ENCODE data around the gene TPI1.

TPI1 gene

GRCh38 chr12:6867413-6868210 is at the start of gene TPI1:
TPI1 (plus strand) TSS chr12:6867531; CDS start chr12:6867567, 36 bp downstream.
- DNase-seq = peak; percentile 27

- DNase-seq = no peak
These were observed 49.6 kb upstream of the TPI1 start for GRCh38 chr12:6817662-6818157.

GRCh38 chr12:6818222-6818621 is 49.1 kb upstream of the TPI1 start:
- no peak for DNase-seq

GRCh38 chr12:6818645-6819044 is 48.7 kb upstream of the TPI1 start:
- DNase-seq = no peak

GRCh38 chr12:6819106-6820030 is 48.0 kb upstream of the TPI1 start:
- DNase-seq = no peak

GRCh38 chr12:6820166-6820565 is 47.2 kb upstream of the TPI1 start:
- DNase-seq = no peak

GRCh38 chr12:6821591-6822425 is 45.5 kb upstream of the TPI1 start, which contains the start of gene GPR162:
GPR162 (plus strand) TSS chr12:6821821; CDS start chr12:6823899, 2,078 bp downstream.
- DNase-seq = peak; percentile 36

- DNase-seq = no peak
These were observed 44.8 kb upstream of the TPI1 start for GRCh38 chr12:6822426-6823135.

GRCh38 chr12:6823182-6824084 is 43.9 kb upstream of the TPI1 start:
- DNase-seq = no peak

- no peak for DNase-seq
These were observed 43.1 kb upstream of the TPI1 start for GRCh38 chr12:6824085-6824775.

- DNase-seq = no peak
These were observed 42.4 kb upstream of the TPI1 start for GRCh38 chr12:6824901-6825381.

GRCh38 chr12:6825398-6826124 is 41.8 kb upstream of the TPI1 start:
- peak; percentile 63 for DNase-seq

GRCh38 chr12:6826125-6826733 is 41.1 kb upstream of the TPI1 start:
- no peak for DNase-seq

- no peak for DNase-seq
These were observed 40.4 kb upstream of the TPI1 start for GRCh38 chr12:6826734-6827436.

- peak; percentile 85 for DNase-seq
These were observed 39.9 kb upstream of the TPI1 start for GRCh38 chr12:6827437-6827911.

- no peak for DNase-seq
These were observed 39.1 kb upstream of the TPI1 start, which contains the start of gene P3H3 for GRCh38 chr12:6827982-6828780. P3H3 (plus strand) TSS chr12:6828407; CDS start chr12:6828441, 34 bp downstream.
